ENCODE data around the gene DHX38.
"Not testable (repeated sequence)": the region's sequence is repeated elsewhere in the genome, so short reads cannot be mapped to it uniquely, and the experiment has no call there.

The DHX38 gene

GRCh38 chr16:72068930-72069329 is 24.7 kb upstream of the DHX38 start:
- Mint-ChIP-seq H3K36me3 (ENCODE audit: low read depth) (no peaks in the 10 kb centered on the region), H3K9me3 (no peaks in the 10 kb centered on the region), H3K27ac (no peak overlapping the region), H3K4me3 (no peak overlapping the region), H3K27me3 (ENCODE audit: low read depth) (no peaks in the 10 kb centered on the region), H3K4me1 (ENCODE audit: low read depth) (no peaks in the 10 kb centered on the region)
- DNase-seq (ENCODE audit: low spot score): no peak

DNA sequence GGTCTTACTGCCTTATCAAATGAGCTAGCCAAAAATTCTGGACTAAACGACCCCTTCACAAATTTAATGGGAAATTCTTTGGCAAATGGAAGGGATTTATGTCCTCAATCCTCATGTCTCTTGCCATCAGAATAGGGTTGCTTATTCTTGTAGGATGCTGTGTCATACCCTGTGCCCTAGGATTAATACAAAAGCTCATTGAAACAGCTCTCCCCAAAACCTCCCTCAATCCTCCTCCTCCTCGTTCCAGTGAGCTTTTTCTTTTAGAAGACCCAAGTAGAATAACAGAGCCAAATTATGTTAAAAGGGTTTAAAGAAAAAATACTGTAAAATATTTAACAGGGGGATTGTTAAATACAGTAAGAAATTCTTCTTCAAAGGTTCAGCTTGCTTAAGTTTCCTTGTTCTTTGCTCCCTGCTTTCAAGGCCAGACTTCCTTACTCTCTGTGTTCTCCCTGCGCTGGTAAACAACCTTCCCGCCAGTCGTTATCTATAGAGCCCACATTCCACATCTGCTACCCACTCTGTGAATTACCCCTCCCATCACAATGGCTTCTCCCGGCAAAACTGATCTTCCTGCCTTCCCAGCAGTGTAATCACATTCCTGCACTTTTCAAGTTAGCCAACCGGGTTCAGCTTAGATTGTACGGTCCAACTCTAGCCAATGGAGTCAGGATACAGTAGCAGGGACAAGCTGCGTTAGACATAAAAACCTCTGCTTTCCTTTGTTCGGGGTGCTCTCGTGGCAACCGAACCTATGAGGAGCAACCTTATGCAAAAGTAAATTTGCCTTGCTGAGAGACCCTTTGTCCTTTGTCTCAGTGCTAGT is 20.9 kb upstream of the DHX38 start:
- no peak for DNase-seq (ENCODE audit: low spot score)
- H3K27me3 Mint-ChIP-seq (ENCODE audit: low read depth): no peaks in the 10 kb centered on the region
- H3K4me3 Mint-ChIP-seq: no peak overlapping the region
- H3K4me1 Mint-ChIP-seq (ENCODE audit: low read depth): no peaks in the 10 kb centered on the region
- no peak overlapping the region for H3K27ac Mint-ChIP-seq
- H3K36me3 Mint-ChIP-seq (ENCODE audit: low read depth): no peaks in the 10 kb centered on the region
- H3K9me3 Mint-ChIP-seq: no peaks in the 10 kb centered on the region

- no peaks in the 10 kb centered on the region for H3K36me3 Mint-ChIP-seq (ENCODE audit: low read depth)
- DNase-seq (ENCODE audit: low spot score): no peak
- H3K27me3 Mint-ChIP-seq (ENCODE audit: low read depth): no peaks in the 10 kb centered on the region
- H3K4me1 Mint-ChIP-seq (ENCODE audit: low read depth): no peaks in the 10 kb centered on the region
- H3K9me3 Mint-ChIP-seq: no peaks in the 10 kb centered on the region
- no peak overlapping the region for H3K27ac Mint-ChIP-seq
- H3K4me3 Mint-ChIP-seq: no peak overlapping the region
Measured at GRCh38 chr16:72073560-72074230, 20.0 kb upstream of the DHX38 start.

DNA sequence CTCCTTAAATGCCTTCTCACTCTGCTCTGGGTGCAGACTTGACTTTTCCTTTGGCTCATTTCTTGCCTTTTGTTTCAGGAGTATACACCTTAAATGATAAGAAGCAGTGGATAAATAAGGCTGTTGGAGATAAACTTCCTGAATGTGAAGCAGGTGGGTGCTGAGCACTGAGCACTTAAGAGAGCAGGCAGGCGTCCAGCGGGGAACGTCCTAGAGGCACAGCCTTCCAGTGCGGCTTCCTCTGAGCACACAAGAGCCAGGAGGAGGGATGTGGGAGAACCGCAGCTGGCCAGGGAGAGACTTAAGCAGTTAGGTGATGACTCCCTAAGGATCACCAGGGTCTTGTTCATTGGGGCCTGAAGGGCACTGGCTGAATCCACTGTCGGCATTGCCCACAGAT is 18.6 kb upstream of the DHX38 start:
- not testable (repeated sequence) for H3K9me3 Mint-ChIP-seq; H3K27ac Mint-ChIP-seq; DNase-seq (ENCODE audit: low spot score); H3K4me3 Mint-ChIP-seq; H3K4me1 Mint-ChIP-seq (ENCODE audit: low read depth); H3K36me3 Mint-ChIP-seq (ENCODE audit: low read depth); H3K27me3 Mint-ChIP-seq (ENCODE audit: low read depth)

- H3K9me3 Mint-ChIP-seq; H3K27ac Mint-ChIP-seq; DNase-seq (ENCODE audit: low spot score); H3K36me3 Mint-ChIP-seq (ENCODE audit: low read depth); H3K4me1 Mint-ChIP-seq (ENCODE audit: low read depth); H3K4me3 Mint-ChIP-seq; H3K27me3 Mint-ChIP-seq (ENCODE audit: low read depth): not testable (repeated sequence)
Measured at GRCh38 chr16:72076991-72077706, 16.5 kb upstream of the DHX38 start.

DNA sequence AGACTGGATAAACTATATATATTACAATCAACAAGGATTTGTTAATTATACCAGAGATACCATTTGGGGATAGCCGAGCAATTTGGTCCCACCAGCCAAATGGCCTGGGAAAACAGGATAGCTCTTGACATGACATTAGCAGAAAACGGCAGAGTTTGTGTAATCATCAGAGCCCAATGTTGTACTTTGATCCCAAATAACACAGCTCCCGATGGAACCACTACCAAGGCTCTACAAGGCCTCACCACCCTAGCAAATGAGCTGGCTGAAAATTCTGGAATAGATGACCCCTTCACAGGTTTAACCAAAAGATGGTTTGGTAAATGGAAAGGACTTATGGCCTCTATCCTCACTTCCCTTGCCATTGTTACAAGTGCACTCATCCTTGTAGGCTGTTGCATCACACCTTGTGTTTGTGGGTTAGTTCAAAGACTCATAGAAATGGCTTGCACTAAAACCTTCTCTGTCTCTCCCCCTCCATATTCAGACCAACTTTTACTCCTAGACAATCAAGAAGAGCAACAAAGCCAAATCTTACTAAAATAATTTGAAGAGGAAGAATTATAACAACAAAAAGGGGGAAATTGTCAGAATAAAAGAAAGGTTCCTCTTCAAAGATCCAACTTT is 9.8 kb upstream of the DHX38 start:
- peaks cover 40% of the 10 kb centered on the region for H3K36me3 Mint-ChIP-seq (ENCODE audit: low read depth)
- H3K27me3 Mint-ChIP-seq (ENCODE audit: low read depth): no peaks in the 10 kb centered on the region
- H3K4me3 Mint-ChIP-seq: no peak overlapping the region
- DNase-seq (ENCODE audit: low spot score): no peak
- no peak overlapping the region for H3K27ac Mint-ChIP-seq
- no peaks in the 10 kb centered on the region for H3K4me1 Mint-ChIP-seq (ENCODE audit: low read depth)
- peaks cover 7% of the 10 kb centered on the region for H3K9me3 Mint-ChIP-seq

DNA sequence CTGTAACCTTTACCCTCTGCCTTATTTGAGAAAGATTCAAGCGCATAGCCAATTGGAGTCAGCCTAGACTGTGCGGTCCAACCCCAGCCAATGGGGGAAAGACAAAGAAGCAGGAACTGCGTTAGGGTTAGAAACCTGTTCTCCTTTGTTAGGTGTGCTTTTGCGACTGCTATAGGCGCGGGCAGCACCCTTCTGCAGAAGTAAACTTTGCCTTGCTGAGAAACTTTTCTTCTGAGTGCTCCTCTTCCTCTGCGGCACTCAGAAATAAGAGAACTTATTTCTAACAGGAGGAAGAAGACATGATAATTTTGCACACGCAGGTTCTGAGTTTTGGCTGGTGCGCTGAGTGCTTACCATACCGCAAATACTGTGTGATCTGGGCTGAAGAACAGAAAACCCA is 9.2 kb upstream of the DHX38 start:
- Mint-ChIP-seq H3K4me1 (ENCODE audit: low read depth) (peaks cover 2% of the 10 kb centered on the region), H3K27ac (no peak overlapping the region), H3K36me3 (ENCODE audit: low read depth) (peaks cover 46% of the 10 kb centered on the region), H3K4me3 (no peak overlapping the region), H3K27me3 (ENCODE audit: low read depth) (no peaks in the 10 kb centered on the region), H3K9me3 (peaks cover 7% of the 10 kb centered on the region)
- DNase-seq (ENCODE audit: low spot score): no peak

DNA sequence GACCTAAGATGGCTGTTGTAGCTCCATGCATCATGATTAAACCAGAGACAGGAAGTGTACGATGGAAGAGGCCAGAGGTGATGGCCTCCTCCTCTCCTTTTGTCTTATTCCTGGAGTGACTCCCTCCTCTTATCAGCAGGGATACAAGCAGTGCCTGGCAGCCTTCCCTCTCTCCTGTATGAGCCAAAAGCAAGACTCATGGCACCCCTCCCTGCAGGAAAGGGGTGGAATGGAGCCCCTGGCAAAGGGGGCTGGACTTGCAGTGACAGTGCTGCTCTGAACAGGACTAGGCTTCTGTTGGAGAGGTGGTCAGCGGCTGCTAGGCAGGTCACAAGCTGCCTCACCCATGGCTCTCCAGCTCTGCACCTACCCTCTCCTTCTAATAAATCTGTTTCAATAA is 8.6 kb upstream of the DHX38 start:
- Mint-ChIP-seq H3K36me3 (ENCODE audit: low read depth) (peaks cover 50% of the 10 kb centered on the region), H3K9me3 (peaks cover 7% of the 10 kb centered on the region), H3K27me3 (ENCODE audit: low read depth) (no peaks in the 10 kb centered on the region), H3K27ac (no peak overlapping the region), H3K4me1 (ENCODE audit: low read depth) (peaks cover 2% of the 10 kb centered on the region), H3K4me3 (no peak overlapping the region)
- no peak for DNase-seq (ENCODE audit: low spot score)

- Mint-ChIP-seq H3K4me1 (ENCODE audit: low read depth) (peaks cover 33% of the 10 kb centered on the region), H3K4me3 (peak overlapping the region; percentile 98), H3K27ac (no peak overlapping the region), H3K9me3 (no peaks in the 10 kb centered on the region), H3K27me3 (ENCODE audit: low read depth) (no peaks in the 10 kb centered on the region), H3K36me3 (ENCODE audit: low read depth) (peaks cover 38% of the 10 kb centered on the region)
- DNase-seq (ENCODE audit: low spot score): no peak
Measured at GRCh38 chr16:72091217-72091616, 2.4 kb upstream of the DHX38 start.

DNA sequence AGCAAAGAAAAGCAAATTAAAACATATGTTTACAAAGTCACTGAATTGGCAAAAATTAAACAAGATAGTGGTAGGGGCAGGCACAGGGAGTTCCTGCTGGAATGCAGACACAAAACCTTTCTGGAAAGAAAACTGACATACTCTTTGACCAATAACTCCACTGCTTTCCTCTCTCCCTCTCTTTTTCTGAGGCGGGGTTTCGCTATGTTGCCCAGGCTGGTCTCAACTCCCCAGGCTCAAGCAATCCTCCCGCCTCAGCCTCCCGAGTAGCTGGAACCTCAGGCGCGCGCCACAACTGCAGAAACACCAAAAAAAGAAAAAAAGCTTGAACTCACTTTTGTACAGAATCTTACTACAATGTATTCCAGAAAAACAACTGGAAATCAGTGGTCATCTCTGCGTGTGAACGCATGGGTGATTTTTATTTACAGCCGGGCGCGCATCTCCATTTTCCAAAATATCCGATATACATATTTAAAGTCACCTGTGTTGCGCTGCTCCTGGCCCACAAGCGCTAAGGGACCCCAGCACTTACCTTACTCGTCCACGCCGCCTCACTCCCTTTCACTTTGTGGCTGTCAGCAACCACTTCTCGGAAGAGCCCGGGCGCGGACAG is 707 bp upstream of the DHX38 start:
- Mint-ChIP-seq H3K9me3 (no peaks in the 10 kb centered on the region), H3K36me3 (ENCODE audit: low read depth) (peaks cover 41% of the 10 kb centered on the region), H3K27me3 (ENCODE audit: low read depth) (no peaks in the 10 kb centered on the region), H3K27ac (peak overlapping the region; percentile 99), H3K4me1 (ENCODE audit: low read depth) (peaks cover 35% of the 10 kb centered on the region), H3K4me3 (peak overlapping the region; percentile 98)
- DNase-seq (ENCODE audit: low spot score): no peak

DNA sequence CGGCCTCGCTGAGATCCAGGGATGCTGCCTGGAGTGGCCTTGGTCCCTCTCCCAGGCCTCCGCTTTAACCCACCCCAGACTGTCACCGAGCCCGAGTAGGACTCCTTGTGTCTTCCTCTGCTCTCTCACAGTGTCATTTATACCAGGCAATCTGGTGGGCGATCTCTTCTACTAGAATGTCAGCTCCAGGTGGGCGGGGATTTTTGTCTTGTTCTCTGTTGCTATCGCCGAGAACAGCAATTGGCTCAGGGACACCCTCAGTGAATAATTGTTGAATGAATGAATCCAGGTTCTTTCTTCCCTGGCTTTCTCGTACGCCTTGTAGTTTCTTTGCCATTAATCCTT is 591 bp downstream of the DHX38 start:
- peak overlapping the region; percentile 98 for H3K4me3 Mint-ChIP-seq
- peaks cover 35% of the 10 kb centered on the region for H3K36me3 Mint-ChIP-seq (ENCODE audit: low read depth)
- no peaks in the 10 kb centered on the region for H3K27me3 Mint-ChIP-seq (ENCODE audit: low read depth)
- peak overlapping the region; percentile 99 for H3K27ac Mint-ChIP-seq
- no peaks in the 10 kb centered on the region for H3K9me3 Mint-ChIP-seq
- H3K4me1 Mint-ChIP-seq (ENCODE audit: low read depth): peaks cover 34% of the 10 kb centered on the region
- peak; percentile 47 for DNase-seq (ENCODE audit: low spot score)

GRCh38 chr16:72098936-72099335 is 5.3 kb downstream of the DHX38 start:
- H3K27ac Mint-ChIP-seq: no peak overlapping the region
- peaks cover 13% of the 10 kb centered on the region for H3K4me1 Mint-ChIP-seq (ENCODE audit: low read depth)
- H3K9me3 Mint-ChIP-seq: no peaks in the 10 kb centered on the region
- no peaks in the 10 kb centered on the region for H3K27me3 Mint-ChIP-seq (ENCODE audit: low read depth)
- no peak for DNase-seq (ENCODE audit: low spot score)
- H3K4me3 Mint-ChIP-seq: no peak overlapping the region
- peaks cover 53% of the 10 kb centered on the region for H3K36me3 Mint-ChIP-seq (ENCODE audit: low read depth)

- Mint-ChIP-seq H3K4me1 (ENCODE audit: low read depth) (peaks cover 13% of the 10 kb centered on the region), H3K9me3 (no peaks in the 10 kb centered on the region), H3K27me3 (ENCODE audit: low read depth) (no peaks in the 10 kb centered on the region), H3K4me3 (no peak overlapping the region), H3K27ac (no peak overlapping the region), H3K36me3 (ENCODE audit: low read depth) (peaks cover 57% of the 10 kb centered on the region)
- DNase-seq (ENCODE audit: low spot score): peak; percentile 28
Measured at GRCh38 chr16:72099377-72099818, 5.8 kb downstream of the DHX38 start.

Measured in T-helper 2 cell treated with Interferon-gamma antibody and Interleukin-4, amounts not matched to agents 5 μg/mL and 100 μg/mL, for 36 hours (primary cell).